AG04450 (cell line): Measurements from ENCODE around the gene SREBF2. TPM values are rescaled to one million over a fixed set of nuclear protein-coding genes. Genes with fewer than 3 reads are reported as not detected.

Experiments used
- CTCF ChIA-PET: fragments of 300-600, 350-600 bp; formaldehyde crosslinking; extraction: SDS; loops from one replicate; lab custom pipeline; 2022; ENCODE audit warnings: antibody characterized with exemption, inconsistent platforms; lab: Charles Lee
- POLR2A ChIA-PET: fragments of 350-600 bp; formaldehyde crosslinking; extraction: SDS; loops from one replicate; lab custom pipeline; 2021; ENCODE audit warnings: antibody characterized with exemption, inconsistent platforms; lab: Yijun Ruan, JAX
- DNase-seq: peaks from one replicate; pipeline ENCODE4 v3.0.0-alpha.2; 2011; ENCODE audit warnings: low read depth, low spot score
- H3K27ac ChIP-seq: one replicate; pipeline ENCODE4 v1.5.1; 2012; ENCODE audit warnings: low read depth, low read length, control low read depth
- H3K27me3 ChIP-seq: one replicate; pipeline ENCODE4 v1.6.0; 2012; ENCODE audit warnings: low read length; ENCODE audit not compliant: control insufficient read depth, insufficient read depth
- H3K4me3 ChIP-seq: 2 replicates; pipeline ENCODE4 v1.5.1; 2011; ENCODE audit warnings: mild to moderate bottlenecking, low read depth, low read length, control low read depth
- H3K9me3 ChIP-seq: 2 replicates; pipeline ENCODE4 v1.5.1; 2012; ENCODE audit warnings: low read length; ENCODE audit not compliant: control insufficient read depth, insufficient read depth
- CTCF ChIP-seq: IDR thresholded peaks from 2 replicates; pipeline ENCODE4 v1.5.1; 2011; ENCODE audit warnings: low read depth, low read length, control low read depth, inconsistent platforms
- polyA plus RNA-seq: library from polyadenylated mRNA; depleted of rRNA; stranded (reverse); fragments of >200 nt; gene quantifications from 2 replicates; pipeline ENCODE4 v1.2.3, GENCODE V29; 2011

SREBF2 gene
- polyA plus RNA-seq, 1 experiment = 31.7 TPM

DNA sequence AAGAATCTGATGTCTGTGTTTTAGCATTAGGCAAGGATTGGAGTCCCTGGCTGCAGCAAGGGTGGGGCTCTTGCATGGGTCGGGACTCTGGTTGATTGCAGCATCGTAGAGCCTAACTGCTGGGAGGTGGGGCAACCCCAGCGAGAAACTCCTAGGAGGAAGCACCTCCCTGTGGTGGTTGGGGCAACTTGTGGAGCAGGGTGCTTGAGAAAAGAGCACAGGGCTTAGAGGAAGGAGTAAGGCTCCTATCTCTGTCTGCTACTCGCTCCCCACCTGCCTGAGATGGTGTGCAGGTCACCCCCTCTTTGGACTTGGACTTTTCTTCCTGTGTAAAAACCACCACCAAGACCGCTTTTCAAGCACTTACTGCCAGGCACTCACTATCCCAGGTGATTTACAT lies 15.6 kb downstream of the SREBF2 start:
- no peaks in the 10 kb centered on the region for H3K9me3 ChIP-seq
- ChIA-PET CTCF (no interaction called here), POLR2A (no interaction called here)
- H3K4me3 ChIP-seq = no peak overlapping the region
- H3K27ac ChIP-seq = no peak overlapping the region
- TF ChIP-seq CTCF = no peak
- no peak for DNase-seq
- no peaks in the 10 kb centered on the region for H3K27me3 ChIP-seq

DNA sequence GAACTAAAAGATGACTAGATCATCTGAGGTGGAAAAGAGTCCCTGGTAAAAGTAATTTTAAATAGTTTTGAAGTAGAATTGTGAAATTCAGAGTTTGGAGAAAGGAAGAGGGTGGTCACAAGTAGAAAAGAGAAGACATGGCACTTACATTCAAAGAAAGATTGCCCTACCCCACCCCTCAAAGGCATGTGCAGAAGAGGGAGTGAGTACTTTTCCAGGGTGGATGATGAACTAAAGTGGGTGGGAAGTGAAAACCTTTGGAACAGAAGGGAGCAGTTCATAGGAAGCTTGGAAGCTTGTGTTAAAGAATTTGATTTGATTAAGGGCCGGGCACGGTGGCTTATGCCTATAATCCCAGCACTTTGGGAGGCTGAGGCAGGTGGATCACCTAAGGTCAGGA lies 23.6 kb downstream of the SREBF2 start:
- ChIA-PET POLR2A (no interaction called here), CTCF (interaction anchor here (0.6 to 5.0 kb wide), 5 partner anchors 56 to 159 kb away, joined by 3 to 41 read pairs (median 4); partner anchors contain the start of genes CCDC134 and MEI1)
- Histone ChIP-seq H3K4me3 (no peak overlapping the region), H3K27me3 (no peaks in the 10 kb centered on the region), H3K27ac (no peak overlapping the region), H3K9me3 (no peaks in the 10 kb centered on the region)
- no peak for DNase-seq
- TF ChIP-seq CTCF = no peak

DNA sequence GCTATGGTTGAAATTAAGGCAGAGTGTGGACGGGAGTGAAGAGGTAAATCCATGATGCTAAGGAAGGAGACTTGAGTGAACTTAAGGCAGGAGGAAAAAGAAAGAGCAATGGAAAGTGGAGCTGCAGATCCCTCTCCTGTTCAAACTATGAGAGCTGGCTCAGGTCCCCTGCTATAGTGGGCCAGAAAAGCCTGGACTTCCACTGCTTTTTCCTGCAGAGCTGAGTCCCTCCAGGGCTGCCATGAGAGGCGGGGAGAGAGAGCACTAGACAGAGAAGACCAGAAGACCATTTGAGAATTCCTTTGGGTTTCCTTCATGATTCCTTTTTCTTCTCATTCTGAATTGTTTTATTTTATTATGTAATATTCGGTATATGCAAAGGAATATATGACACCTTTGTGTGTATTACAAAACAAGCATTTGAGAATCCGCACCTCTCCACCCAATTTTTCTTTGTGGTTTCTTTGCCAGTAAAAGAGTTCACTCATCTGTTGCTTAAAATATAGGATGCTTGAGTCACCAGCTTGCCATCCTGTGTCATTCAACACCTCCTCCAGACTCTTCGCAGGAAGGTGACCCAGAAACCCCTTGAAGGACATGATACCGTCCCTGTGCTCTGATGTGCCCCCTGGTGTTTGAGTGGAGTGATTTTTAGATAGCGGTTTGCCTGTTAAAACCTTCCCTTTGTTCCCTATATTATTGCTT lies 24.4 kb downstream of the SREBF2 start:
- no peak for DNase-seq
- CTCF ChIA-PET = interaction anchor here (0.5 to 5.0 kb wide), 10 partner anchors 15 to 160 kb away, joined by 3 to 41 read pairs (median 4); partner anchors contain the start of genes CCDC134 and MEI1
- H3K27ac ChIP-seq = no peak overlapping the region
- no peaks in the 10 kb centered on the region for H3K9me3 ChIP-seq
- POLR2A ChIA-PET = no interaction called here
- no peaks in the 10 kb centered on the region for H3K27me3 ChIP-seq
- H3K4me3 ChIP-seq = no peak overlapping the region
- TF ChIP-seq CTCF = peak; percentile 73

DNA sequence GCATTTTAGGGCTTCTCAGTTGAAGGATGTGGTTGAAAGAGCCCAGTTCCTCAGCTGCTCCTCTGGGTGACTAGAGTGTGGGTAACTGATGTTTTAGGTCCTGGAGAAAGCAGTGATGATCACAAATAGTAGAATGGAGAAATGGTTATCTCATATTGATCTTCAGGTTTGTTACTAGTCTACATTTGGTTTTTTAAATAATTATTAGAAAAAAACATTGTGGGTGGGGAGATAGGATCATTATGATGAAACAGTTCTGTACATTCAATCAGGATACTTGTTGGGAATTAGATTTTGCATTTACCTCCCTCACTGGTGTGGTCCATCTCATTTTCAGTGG lies 24.9 kb downstream of the SREBF2 start:
- no peak for DNase-seq
- ChIA-PET POLR2A (no interaction called here), CTCF (interaction anchor here (1.2 to 5.0 kb wide), 5 partner anchors 14 to 161 kb away, joined by 3 to 41 read pairs (median 3); partner anchors contain the start of gene MEI1)
- Histone ChIP-seq H3K4me3 (no peak overlapping the region), H3K27ac (no peak overlapping the region), H3K27me3 (no peaks in the 10 kb centered on the region), H3K9me3 (no peaks in the 10 kb centered on the region)
- TF ChIP-seq CTCF = no peak

DNA sequence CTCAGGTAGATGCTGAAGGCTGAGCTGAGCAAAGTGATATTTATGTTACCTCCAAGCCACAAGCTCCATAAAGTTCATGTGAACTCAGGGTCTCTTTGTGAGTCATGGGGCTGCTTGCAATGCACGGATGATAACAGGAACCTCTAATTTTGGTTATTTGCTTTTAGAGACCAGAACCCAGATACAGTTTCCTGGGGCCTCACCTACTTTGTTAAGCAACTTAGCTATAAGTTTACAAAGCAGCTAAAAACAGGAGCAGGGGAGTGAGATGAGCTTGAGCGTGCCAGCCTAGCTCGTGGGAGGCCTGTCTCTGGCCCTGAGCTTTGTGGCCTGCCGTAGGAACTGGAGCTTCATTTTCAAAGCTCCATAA lies 29.2 kb downstream of the SREBF2 start:
- no peaks in the 10 kb centered on the region for H3K9me3 ChIP-seq
- CTCF ChIA-PET = interaction anchor here (1.7 to 3.7 kb wide), 3 partner anchors 79 to 165 kb away, joined by 5 to 23 read pairs (median 21); no protein-coding TSS in a partner anchor
- H3K27me3 ChIP-seq = no peaks in the 10 kb centered on the region
- no peak for TF ChIP-seq CTCF
- POLR2A ChIA-PET = interaction anchor here (1.3 kb wide), 1 partner anchor 29 kb away, joined by 5 read pairs; the partner anchor contains the start of gene SREBF2
- no peak overlapping the region for H3K4me3 ChIP-seq
- no peak for DNase-seq
- peak overlapping the region; percentile 77 for H3K27ac ChIP-seq
